HG03175 (cell line): Measurements from ENCODE around the gene MED7.

ENCODE experiments used
- ATAC-seq: cut with Tn5 transposase; IDR thresholded peaks from one replicate; pipeline ENCODE4 v1.9.1; 2021; ENCODE audit warnings: mild to moderate bottlenecking, moderate library complexity; ENCODE audit not compliant: unreplicated experiment

The MED7 gene

DNA sequence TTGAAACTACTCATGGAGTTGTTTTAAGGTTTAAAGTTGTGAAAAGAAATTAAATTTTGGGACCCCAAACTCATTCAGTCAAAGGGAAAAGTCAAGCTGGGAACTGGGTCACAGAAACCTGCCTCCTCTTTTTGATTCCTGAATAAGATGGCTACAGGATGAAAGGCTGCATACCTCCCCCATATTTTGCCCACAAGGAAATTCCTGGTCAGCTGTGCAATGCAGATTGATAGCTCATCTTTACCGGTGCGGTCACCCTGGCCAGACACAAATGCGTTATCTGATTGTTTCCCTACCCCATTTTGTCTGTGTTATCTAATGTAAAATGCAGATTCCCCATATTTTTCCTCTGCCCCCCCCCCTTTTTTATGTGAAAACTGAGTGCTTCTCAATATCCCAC lies 35.2 kb downstream of the MED7 start:
- no peak for ATAC-seq

- ATAC-seq: no peak
Observed at GRCh38 chr5:157106630-157107461, 35.8 kb downstream of the MED7 start.

GRCh38 chr5:157100140-157100679 lies 42.5 kb downstream of the MED7 start:
- no peak for ATAC-seq

GRCh38 chr5:157088342-157088990 lies 54.2 kb downstream of the MED7 start:
- peak; percentile 73 for ATAC-seq
